Activated B cell treated with CpG ODN at 0.5 μM for 24 hours (primary cell): ENCODE results near the gene IL1R2. TPM values are rescaled to one million over a fixed set of nuclear protein-coding genes. Genes with fewer than 3 reads are reported as not detected.
"Not testable (repeated sequence)": the region's sequence is repeated elsewhere in the genome, so short reads cannot be mapped to it uniquely, and the experiment has no call there.

Experiments
- ATAC-seq: fragments of 200-7000 bp; cut with Tn5 transposase; one replicate; pipeline ENCODE4 v1.10.0; 2021; ENCODE audit warnings: low read depth, mild to moderate bottlenecking, moderate library complexity
- CTCF ChIA-PET: fragments of 350-600 bp; sonication (Branson Sonifier 250); formaldehyde crosslinking; loops from one replicate; lab custom pipeline; 2021; ENCODE audit warnings: antibody characterized with exemption; lab: Charles Lee
- POLR2A ChIA-PET: fragments of 350-600 bp; sonication (Branson Sonifier 250); formaldehyde crosslinking; loops from one replicate; lab custom pipeline; 2021; ENCODE audit warnings: antibody characterized with exemption; lab: Charles Lee
- DNase-seq: peaks from one replicate; pipeline ENCODE4 v3.0.0; 2022
- H3K27ac Mint-ChIP-seq: one replicate; pipeline ENCODE4 v1.8.0; 2020; ENCODE audit warnings: mixed read lengths
- H3K27me3 Mint-ChIP-seq: one replicate; pipeline ENCODE4 v1.8.0; 2021; ENCODE audit warnings: mixed read lengths
- H3K36me3 Mint-ChIP-seq: one replicate; pipeline ENCODE4 v1.8.0; 2021; ENCODE audit warnings: low read depth, mixed read lengths
- H3K4me1 Mint-ChIP-seq: one replicate; pipeline ENCODE4 v1.8.0; 2021; ENCODE audit warnings: mixed read lengths
- H3K4me3 Mint-ChIP-seq: one replicate; pipeline ENCODE4 v1.8.0; 2020; ENCODE audit warnings: mild to moderate bottlenecking, mixed read lengths
- H3K9me3 Mint-ChIP-seq: one replicate; pipeline ENCODE4 v1.8.0; 2020; ENCODE audit warnings: mixed read lengths
- intact Hi-C: fragments of 100-400 bp; cut with micrococcal nuclease; formaldehyde crosslinking; loops from one replicate; pipeline ENCODE4 v1.15.1; 2024
- total RNA-seq: library from RNA; stranded (reverse); gene quantifications from 2 replicates; pipeline ENCODE4 v1.2.3, GENCODE V29; 2022
- TF ChIP-seq, protein P1 (sequence below): fragments of 200-600 bp; IDR thresholded peaks from one replicate; pipeline ENCODE4 v1.8.0; 2022; ENCODE audit warnings: antibody characterized with exemption, mild to moderate bottlenecking

The IL1R2 gene
- total RNA-seq, 1 donor from 2014 or later: not detected

DNA sequence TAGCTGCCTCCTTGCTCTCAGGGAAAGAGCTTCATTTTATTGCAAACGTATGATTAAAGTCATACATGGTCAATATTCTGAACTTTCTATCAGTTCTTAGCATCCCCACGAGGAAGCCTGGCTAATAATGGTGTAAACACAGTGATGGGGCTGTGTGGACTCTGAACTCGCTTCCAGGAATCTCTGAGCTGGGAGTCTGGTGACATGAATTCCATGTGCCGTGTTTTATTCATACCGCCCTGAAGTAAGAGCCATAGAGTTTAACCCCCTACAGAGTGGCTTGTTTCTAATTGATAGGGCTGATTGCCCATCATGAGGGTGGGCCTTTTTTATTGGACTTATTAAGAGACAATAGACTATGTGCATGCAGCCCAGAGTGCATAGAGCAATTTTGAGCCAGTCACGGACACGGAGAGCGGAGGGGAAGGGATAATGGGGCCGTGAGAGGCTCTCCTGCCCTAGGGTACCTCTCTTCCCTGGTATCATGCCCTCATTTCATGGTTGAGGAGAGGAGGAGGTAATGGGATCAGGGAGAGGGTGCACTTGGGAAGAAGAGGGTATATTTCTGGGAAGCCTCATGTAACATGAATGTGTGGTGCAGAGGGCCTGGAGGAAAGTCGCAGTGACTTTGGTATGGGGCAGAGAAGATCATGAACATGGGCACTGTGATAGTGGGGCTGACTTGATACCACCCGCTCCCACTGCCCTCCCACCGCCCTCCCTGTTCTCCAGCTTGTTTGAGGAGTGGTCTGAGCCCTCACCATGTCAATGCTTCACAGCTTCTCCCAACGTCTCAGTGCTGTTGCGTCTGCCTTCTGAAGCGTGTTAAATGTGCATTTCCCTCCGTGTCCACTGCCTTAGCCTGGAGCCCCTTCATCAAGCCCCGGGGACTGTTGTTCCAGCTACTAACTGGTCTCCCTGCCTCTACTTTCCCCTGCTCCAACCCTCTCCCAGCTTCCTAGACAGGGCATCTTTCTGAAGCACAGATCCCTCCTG lies 73.2 kb downstream of the IL1R2 start:
- DNase-seq: no peak
- H3K36me3 Mint-ChIP-seq: no peaks in the 10 kb centered on the region
- H3K27ac Mint-ChIP-seq: no peak overlapping the region
- no peak overlapping the region for H3K4me3 Mint-ChIP-seq
- H3K9me3 Mint-ChIP-seq: no peaks in the 10 kb centered on the region
- ChIA-PET CTCF (no interaction called here), POLR2A (no interaction called here)
- intact Hi-C loops: no loop called here
- H3K27me3 Mint-ChIP-seq: peaks cover 23% of the 10 kb centered on the region
- TF ChIP-seq, protein P1, sequence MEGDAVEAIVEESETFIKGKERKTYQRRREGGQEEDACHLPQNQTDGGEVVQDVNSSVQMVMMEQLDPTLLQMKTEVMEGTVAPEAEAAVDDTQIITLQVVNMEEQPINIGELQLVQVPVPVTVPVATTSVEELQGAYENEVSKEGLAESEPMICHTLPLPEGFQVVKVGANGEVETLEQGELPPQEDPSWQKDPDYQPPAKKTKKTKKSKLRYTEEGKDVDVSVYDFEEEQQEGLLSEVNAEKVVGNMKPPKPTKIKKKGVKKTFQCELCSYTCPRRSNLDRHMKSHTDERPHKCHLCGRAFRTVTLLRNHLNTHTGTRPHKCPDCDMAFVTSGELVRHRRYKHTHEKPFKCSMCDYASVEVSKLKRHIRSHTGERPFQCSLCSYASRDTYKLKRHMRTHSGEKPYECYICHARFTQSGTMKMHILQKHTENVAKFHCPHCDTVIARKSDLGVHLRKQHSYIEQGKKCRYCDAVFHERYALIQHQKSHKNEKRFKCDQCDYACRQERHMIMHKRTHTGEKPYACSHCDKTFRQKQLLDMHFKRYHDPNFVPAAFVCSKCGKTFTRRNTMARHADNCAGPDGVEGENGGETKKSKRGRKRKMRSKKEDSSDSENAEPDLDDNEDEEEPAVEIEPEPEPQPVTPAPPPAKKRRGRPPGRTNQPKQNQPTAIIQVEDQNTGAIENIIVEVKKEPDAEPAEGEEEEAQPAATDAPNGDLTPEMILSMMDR: no peak
- H3K4me1 Mint-ChIP-seq: no peaks in the 10 kb centered on the region
- no peak for ATAC-seq

GRCh38 chr2:102065675-102066252 lies 74.0 kb downstream of the IL1R2 start:
- ChIA-PET POLR2A (no interaction called here), CTCF (interaction anchor here (1.0 kb wide), 1 partner anchor 175 kb away, joined by 3 read pairs; no protein-coding TSS in a partner anchor)
- ATAC-seq (no peak), DNase-seq (no peak)
- Mint-ChIP-seq H3K27ac (no peak overlapping the region), H3K4me1 (no peaks in the 10 kb centered on the region), H3K9me3 (no peaks in the 10 kb centered on the region), H3K36me3 (no peaks in the 10 kb centered on the region), H3K27me3 (peaks cover 22% of the 10 kb centered on the region), H3K4me3 (no peak overlapping the region)
- TF ChIP-seq, protein P1: no peak
- intact Hi-C loops: no loop called here

- no peak for ATAC-seq
- H3K4me1 Mint-ChIP-seq: no peaks in the 10 kb centered on the region
These were observed 74.8 kb downstream of the IL1R2 start for GRCh38 chr2:102066554-102066953.

GRCh38 chr2:102068126-102068525 lies 76.4 kb downstream of the IL1R2 start:
- H3K4me3 Mint-ChIP-seq, H3K27ac Mint-ChIP-seq, H3K9me3 Mint-ChIP-seq, CTCF ChIA-PET, H3K36me3 Mint-ChIP-seq, DNase-seq, H3K4me1 Mint-ChIP-seq, POLR2A ChIA-PET, ATAC-seq, intact Hi-C loops: not testable (repeated sequence)
- peaks cover 22% of the 10 kb centered on the region for H3K27me3 Mint-ChIP-seq

More at GRCh38 chr2:102066554-102066953, 74.8 kb downstream of the IL1R2 start:
- H3K36me3 Mint-ChIP-seq: no peaks in the 10 kb centered on the region
- ChIA-PET CTCF (interaction anchor here (1.0 kb wide), 1 partner anchor 174 kb away, joined by 3 read pairs; no protein-coding TSS in a partner anchor), POLR2A (no interaction called here)
- H3K27me3 Mint-ChIP-seq: peaks cover 22% of the 10 kb centered on the region
- no peak overlapping the region for H3K4me3 Mint-ChIP-seq
- H3K27ac Mint-ChIP-seq: no peak overlapping the region
- TF ChIP-seq, protein P1: no peak
- H3K9me3 Mint-ChIP-seq: no peaks in the 10 kb centered on the region
- DNase-seq: no peak
- intact Hi-C loops: no loop called here

DNA sequence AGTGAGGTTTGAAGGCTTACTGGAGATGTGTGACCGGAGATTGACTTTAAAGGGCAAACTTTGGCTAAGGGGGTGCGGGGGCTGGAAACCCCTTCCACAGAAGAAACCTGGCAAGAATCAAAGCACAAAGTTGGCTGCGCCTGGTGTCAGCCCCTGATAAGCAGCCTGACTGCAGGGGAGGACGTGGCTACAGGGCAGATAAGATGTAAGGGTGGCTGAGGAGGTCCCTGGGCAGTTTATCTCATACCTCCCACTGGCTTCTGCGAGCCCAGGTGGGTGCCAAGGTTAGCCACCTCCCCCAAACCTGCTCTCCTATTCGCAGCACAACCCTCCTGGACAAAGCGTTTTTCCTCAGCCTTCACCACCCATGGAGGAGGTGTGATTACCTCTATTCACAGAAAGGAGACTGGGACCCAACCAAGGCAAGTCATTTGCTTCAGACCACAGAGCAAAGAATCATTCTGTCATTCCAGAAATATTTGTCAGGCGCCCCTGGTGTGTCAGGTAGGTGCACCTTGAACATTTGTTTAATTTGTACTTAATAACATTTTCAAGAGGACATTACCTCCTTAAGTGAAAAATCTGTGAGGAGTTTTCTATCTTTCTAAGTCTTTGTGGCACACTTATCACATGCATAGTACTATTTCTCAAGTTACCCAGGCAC lies 77.7 kb downstream of the IL1R2 start:
- H3K9me3 Mint-ChIP-seq: no peaks in the 10 kb centered on the region
- H3K4me1 Mint-ChIP-seq: peaks cover 4% of the 10 kb centered on the region
- no peaks in the 10 kb centered on the region for H3K36me3 Mint-ChIP-seq
- no peak overlapping the region for H3K4me3 Mint-ChIP-seq
- TF ChIP-seq, protein P1: no peak
- ATAC-seq: no peak
- ChIA-PET CTCF (no interaction called here), POLR2A (no interaction called here)
- intact Hi-C loops: no loop called here
- H3K27me3 Mint-ChIP-seq: peaks cover 22% of the 10 kb centered on the region
- H3K27ac Mint-ChIP-seq: no peak overlapping the region
- no peak for DNase-seq
